Loucy (cell line): ENCODE data around the gene OPN3.

ENCODE experiments used
- H2AFZ ChIP-seq: fragments of 200-600 bp; sonication (generic); 2 replicates; pipeline ENCODE4 v1.6.0; 2016; ENCODE audit warnings: antibody characterized with exemption, mild to moderate bottlenecking, low read length, moderate library complexity
- H3F3A ChIP-seq: fragments of 200-600 bp; 2 replicates; pipeline ENCODE4 v1.6.0; 2016; ENCODE audit warnings: antibody characterized with exemption, low read depth, mild to moderate bottlenecking
- H3K27me3 ChIP-seq: fragments of 200-600 bp; sonication (generic); 2 replicates; pipeline ENCODE4 v1.6.1; 2014; ENCODE audit warnings: low read length, mild to moderate bottlenecking; ENCODE audit not compliant: insufficient read depth, poor library complexity, severe bottlenecking
- H3K36me3 ChIP-seq: fragments of 200-600 bp; sonication (generic); 2 replicates; pipeline ENCODE4 v1.6.1; 2016; ENCODE audit warnings: low read length; ENCODE audit not compliant: insufficient read depth
- H3K4me1 ChIP-seq: fragments of 200-600 bp; sonication (generic); 2 replicates; pipeline ENCODE4 v1.5.1; 2014; ENCODE audit warnings: low read length, mild to moderate bottlenecking; ENCODE audit not compliant: insufficient read depth, poor library complexity, severe bottlenecking
- H3K4me2 ChIP-seq: fragments of 200-600 bp; sonication (generic); 2 replicates; pipeline ENCODE4 v1.6.0; 2014; ENCODE audit warnings: antibody characterized with exemption, low read length, low read depth, mild to moderate bottlenecking; ENCODE audit not compliant: poor library complexity, severe bottlenecking
- H3K4me3 ChIP-seq: fragments of 200-600 bp; sonication (generic); 2 replicates; pipeline ENCODE4 v1.5.1; 2014; ENCODE audit warnings: low read length, mild to moderate bottlenecking, mixed read lengths; ENCODE audit not compliant: poor library complexity, severe bottlenecking
- H3K79me2 ChIP-seq: fragments of 200-600 bp; sonication (generic); 2 replicates; pipeline ENCODE4 v1.6.1; 2014; ENCODE audit warnings: low read length; ENCODE audit not compliant: insufficient read depth
- H3K9ac ChIP-seq: fragments of 200-600 bp; sonication (generic); 2 replicates; pipeline ENCODE4 v1.6.0; 2014; ENCODE audit warnings: mild to moderate bottlenecking, low read depth, low read length, moderate library complexity; ENCODE audit not compliant: poor library complexity, severe bottlenecking
- H3K9me2 ChIP-seq: fragments of 200-600 bp; sonication (generic); replicated peaks from 2 replicates; pipeline ENCODE4 v1.6.1; 2016; ENCODE audit warnings: low read depth, low read length, mixed read lengths
- H3K9me3 ChIP-seq: fragments of 200-600 bp; sonication (generic); 2 replicates; pipeline ENCODE4 v1.6.1; 2014; ENCODE audit warnings: mild to moderate bottlenecking, antibody characterized with exemption, low read length, low read depth; ENCODE audit not compliant: insufficient read depth
- H4K20me1 ChIP-seq: fragments of 200-600 bp; sonication (generic); 2 replicates; pipeline ENCODE4 v1.6.0; 2014; ENCODE audit warnings: antibody characterized with exemption, low read length, mild to moderate bottlenecking; ENCODE audit not compliant: insufficient read depth, poor library complexity, severe bottlenecking
- CTCF ChIP-seq: fragments of 200-600 bp; sonication (generic); conservative IDR thresholded peaks from 2 replicates; pipeline ENCODE4 v1.5.1; 2014; ENCODE audit warnings: mild to moderate bottlenecking, antibody characterized with exemption, low read length
- EZH2phosphoT487 ChIP-seq: fragments of 200-600 bp; IDR thresholded peaks from 2 replicates; pipeline ENCODE4 v1.6.1; 2018; ENCODE audit warnings: antibody characterized with exemption, mild to moderate bottlenecking, moderate library complexity, borderline replicate concordance

Gene OPN3

GRCh38 chr1:241630005-241630404, 10.2 kb downstream of the OPN3 start:
- H3K36me3 ChIP-seq, result no peaks in the 10 kb centered on the region

GRCh38 chr1:241627453-241628259, 12.5 kb downstream of the OPN3 start:
- Histone ChIP-seq H3K9me2 (no peaks in the 10 kb centered on the region), H2AFZ (0 out of 2 replicates have a peak overlapping the region, but pooled peaks have one; percentile 7), H3K9ac (no peak overlapping the region), H4K20me1 (no peaks in the 10 kb centered on the region), H3K36me3 (no peaks in the 10 kb centered on the region), H3K79me2 (no peaks in the 10 kb centered on the region), H3K4me3 (no peak overlapping the region), H3K27me3 (no peaks in the 10 kb centered on the region), H3K9me3 (no peaks in the 10 kb centered on the region), H3K4me1 (no peaks in the 10 kb centered on the region), H3K4me2 (no peak overlapping the region), H3F3A (no peaks in the 10 kb centered on the region)
- no peak for TF ChIP-seq EZH2phosphoT487
- peak; percentile 80 for TF ChIP-seq CTCF

More at GRCh38 chr1:241630005-241630404, 10.2 kb downstream of the OPN3 start:
- Histone ChIP-seq H3K4me2 (no peak overlapping the region), H3K4me1 (no peaks in the 10 kb centered on the region), H3K9ac (no peak overlapping the region), H3K79me2 (no peaks in the 10 kb centered on the region), H3K9me3 (no peaks in the 10 kb centered on the region), H3K4me3 (no peak overlapping the region), H3F3A (no peaks in the 10 kb centered on the region), H2AFZ (no peak overlapping the region), H3K9me2 (no peaks in the 10 kb centered on the region), H3K27me3 (no peaks in the 10 kb centered on the region), H4K20me1 (no peaks in the 10 kb centered on the region)
- TF ChIP-seq CTCF (no peak), EZH2phosphoT487 (no peak)

GRCh38 chr1:241624935-241625334, 15.2 kb downstream of the OPN3 start:
- no peaks in the 10 kb centered on the region for H3K9me2 ChIP-seq
- H3K36me3 ChIP-seq, result no peaks in the 10 kb centered on the region
- no peak for TF ChIP-seq EZH2phosphoT487
- TF ChIP-seq CTCF, result no peak
- H3F3A ChIP-seq, result no peaks in the 10 kb centered on the region
- no peaks in the 10 kb centered on the region for H3K9me3 ChIP-seq
- no peak overlapping the region for H3K9ac ChIP-seq
- no peaks in the 10 kb centered on the region for H3K79me2 ChIP-seq
- H3K4me1 ChIP-seq, result no peaks in the 10 kb centered on the region
- H3K4me2 ChIP-seq, result no peak overlapping the region
- no peaks in the 10 kb centered on the region for H4K20me1 ChIP-seq
- no peak overlapping the region for H2AFZ ChIP-seq
- H3K4me3 ChIP-seq, result no peak overlapping the region
- H3K27me3 ChIP-seq, result no peaks in the 10 kb centered on the region
